Amniotic epithelial cell (primary cell): ENCODE measurements around the gene SSBP3.

Source experiments
- DNase-seq: peaks from one replicate; pipeline ENCODE4 v3.0.0-alpha.2; 2010; ENCODE audit warnings: low read depth

Gene SSBP3

GRCh38 chr1:54176621-54177327 is 229.4 kb downstream of the SSBP3 start:
- DNase-seq, result no peak
